Ovary (tissue), 9 donors: ENCODE measurements around the gene KANK3. TPM values are rescaled to one million over a fixed set of nuclear protein-coding genes. Genes with fewer than 3 reads are reported as not detected.
"Not testable (repeated sequence)": the region's sequence is repeated elsewhere in the genome, so short reads cannot be mapped to it uniquely, and the experiment has no call there.

Experiments used
- DNase-seq, 5 donors: peaks; one replicate each; pipeline ENCODE4 v3.0.0-alpha.2; 2019 to 2020
- H3K27ac ChIP-seq, 2 donors: fragments of 200-600 bp; one replicate each; pipeline versions ENCODE4 v1.5.1 to v1.8.0; 2019 to 2022
- H3K27me3 ChIP-seq: fragments of 200-600 bp; one replicate; pipeline ENCODE4 v1.8.0; 2022
- H3K36me3 ChIP-seq: fragments of 200-600 bp; sonication (generic); one replicate; pipeline ENCODE4 v1.5.1; 2019
- H3K4me1 ChIP-seq: one replicate; pipeline ENCODE4 v1.8.1; 2013; ENCODE audit warnings: mild to moderate bottlenecking, moderate library complexity; ENCODE audit not compliant: insufficient read depth
- H3K4me3 ChIP-seq: fragments of 200-600 bp; sonication (generic); one replicate; pipeline ENCODE4 v1.5.1; 2017
- H3K9me3 ChIP-seq, 2 donors: fragments of 200-600 bp in 1 of 2; sonication (generic) in 1 of 2; one replicate each; pipeline versions ENCODE4 v1.5.1 to v1.8.1; 2013 to 2019; ENCODE audit warnings: mild to moderate bottlenecking in 1 of 2, moderate library complexity in 1 of 2
- CTCF ChIP-seq, 3 donors: fragments of 450-650 bp in 2 of 3; fragments of 200-600 bp in 1 of 3; IDR thresholded peaks; one replicate each; pipeline versions ENCODE4 v1.5.1 to v1.8.0; 2016 to 2022; ENCODE audit warnings: antibody characterized with exemption in 3 of 3, mild to moderate bottlenecking in 1 of 3
- EP300 ChIP-seq: sonication (generic); formaldehyde crosslinking; IDR thresholded peaks from one replicate; pipeline ENCODE4 v1.6.1; 2017; ENCODE audit warnings: antibody characterized with exemption
- POLR2A ChIP-seq: fragments of 450-650 bp; IDR thresholded peaks from one replicate; pipeline ENCODE4 v1.6.1; 2017; ENCODE audit warnings: antibody characterized with exemption, mild to moderate bottlenecking, moderate library complexity
- WGBS, 3 donors: extraction: QIAGEN DNeasy Blood & Tissue Kit in 1 of 3; methylation state at CpG; one replicate each; pipeline versions ENCODE4 v1.1.5 to v1.1.7; 2013 to 2017; 5-methylcytosine and 5-hydroxymethylcytosine counted together
- intact Hi-C, 4 donors: fragments of 100-400 bp; cut with DNase I; formaldehyde crosslinking; loops; one replicate each; pipeline versions ENCODE4 v1.11.0 to v1.15.1; 2022 to 2023
- polyA plus RNA-seq, 2 donors: library from polyadenylated mRNA; stranded (reverse); fragments of 200-250 nt in 1 of 2; fragments of 350-450 nt in 1 of 2; fragmentation: Illumina TruSeq in 1 of 2; extraction: RNeasy Lipid Tissue Mini Kit (QIAGEN cat#74804) in 1 of 2; gene quantifications; one replicate each; pipeline ENCODE4 v1.2.3, GENCODE V29; 2013 to 2014
- total RNA-seq, 7 donors: library from RNA; depleted of rRNA in 2 of 7; stranded (reverse); fragments of >200 nt in 2 of 7; fragmentation: NEBNext Ultra II Directional in 3 of 7; extraction: Animal tissue kit (Norgen Biotek cat#: 25700) in 3 of 7; gene quantifications; one replicate each; pipeline versions ENCODE4 v1.1.0 to v1.2.4, GENCODE V29; 2016 to 2023
- donor health status: DM: no; HTN: no; CAD: no; lungs with moderate emphysema.
- donor health status: DM: no; HTN: no; CAD: no.
- donor health status: Bipolar disorder and iron deficiency.
- donor health status: DM: yes; HTN: yes; CAD: no.
- donor health status: DM: no; HTN: no; CAD: no.
- donor health status: DM: yes; HTN: yes; CAD: no.

KANK3 gene
- total and polyA plus RNA-seq, 9 donors = 0.73 to 11.7 (median 4.3) TPM

GRCh38 chr19:8316351-8317125 is 26.5 kb downstream of the KANK3 start:
- H3K9me3 ChIP-seq = no peaks in the 10 kb centered on the region
- DNase-seq = no peak
- no peak overlapping the region for H3K27ac ChIP-seq
- H3K4me1 ChIP-seq = peaks cover 1% of the 10 kb centered on the region
- no peaks in the 10 kb centered on the region for H3K36me3 ChIP-seq
- H3K4me3 ChIP-seq = no peak overlapping the region
- WGBS, 3 donors = 80 to 86% (median 80%) methylated on average over 12 to 14 of the region's 14 CpGs
- no peaks in the 10 kb centered on the region for H3K27me3 ChIP-seq
- TF ChIP-seq POLR2A (no peak), EP300 (no peak), CTCF (IDR thresholded peaks at IDR 0.05) (no peak)
- intact Hi-C loops = loop anchor here in 1 of 4 donors (10.0 kb wide), 1 partner anchor 52 kb away; no protein-coding TSS in a partner anchor

GRCh38 chr19:8314981-8315640 is 28.0 kb downstream of the KANK3 start:
- 86 to 91% (median 89%) methylated on average over 11 of the region's 11 CpGs for WGBS, 3 donors
- not testable (repeated sequence) for H3K9me3 ChIP-seq, H3K4me1 ChIP-seq, H3K36me3 ChIP-seq, H3K4me3 ChIP-seq, H3K27me3 ChIP-seq, DNase-seq, H3K27ac ChIP-seq
- intact Hi-C loops = loop anchor here in 1 of 4 donors (10.0 kb wide), 1 partner anchor 50 kb away; no protein-coding TSS in a partner anchor

GRCh38 chr19:8311461-8312260 is 31.4 kb downstream of the KANK3 start:
- intact Hi-C loops = loop anchor here in 1 of 4 donors (10.0 kb wide), 1 partner anchor 47 kb away; no protein-coding TSS in a partner anchor
- Histone ChIP-seq H3K36me3 (no peaks in the 10 kb centered on the region), H3K27ac (no peak overlapping the region), H3K4me3 (no peak overlapping the region), H3K4me1 (peaks cover 7% of the 10 kb centered on the region), H3K9me3 (no peaks in the 10 kb centered on the region), H3K27me3 (no peaks in the 10 kb centered on the region)
- no peak for TF ChIP-seq POLR2A
- no peak for TF ChIP-seq EP300
- TF ChIP-seq CTCF (IDR thresholded peaks at IDR 0.05) = no peak
- DNase-seq = peak in 4 of 5 donors; percentile 27 to 51 (median 34)
- WGBS, 3 donors = 75 to 76% (median 75%) methylated on average over 16 of the region's 16 CpGs

- intact Hi-C loops = loop anchor here in 1 of 4 donors (10.0 kb wide), 1 partner anchor 46 kb away; no protein-coding TSS in a partner anchor
- 90 to 93% (median 93%) methylated on average over 17 of the region's 17 CpGs for WGBS, 3 donors
- TF ChIP-seq POLR2A (no peak), CTCF (IDR thresholded peaks at IDR 0.05) (no peak), EP300 (no peak)
- peak in 4 of 5 donors; percentile 7 to 19 (median 10) for DNase-seq
- H3K36me3 ChIP-seq = no peaks in the 10 kb centered on the region
- H3K4me3 ChIP-seq = no peak overlapping the region
- H3K4me1 ChIP-seq = peaks cover 7% of the 10 kb centered on the region
- no peak overlapping the region for H3K27ac ChIP-seq
- H3K9me3 ChIP-seq = no peaks in the 10 kb centered on the region
- no peaks in the 10 kb centered on the region for H3K27me3 ChIP-seq
Observed at GRCh38 chr19:8310342-8311055, 32.6 kb downstream of the KANK3 start.
